ENCODE results near the gene GZMB.

DNA sequence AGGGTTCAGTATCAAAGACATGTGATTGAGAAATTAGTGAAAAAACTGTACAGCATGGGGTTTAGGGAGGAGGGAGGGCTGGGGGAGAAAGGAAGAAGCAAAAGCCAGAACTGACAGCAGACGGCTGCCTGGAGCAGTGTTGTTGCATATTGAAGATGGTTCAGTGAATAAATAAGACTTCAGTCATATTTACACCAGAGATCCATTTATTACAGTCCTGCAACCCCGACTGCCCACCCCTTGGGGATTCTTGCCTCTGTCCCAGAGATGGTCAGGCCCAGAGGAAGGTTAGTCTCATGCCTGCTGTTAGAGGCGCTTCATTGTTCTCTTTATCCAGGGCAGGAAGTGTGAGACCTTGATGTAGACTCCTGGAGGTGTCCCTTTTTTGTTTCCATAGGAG, 27.7 kb downstream of the GZMB start:
- TF ChIP-seq, protein P1, sequence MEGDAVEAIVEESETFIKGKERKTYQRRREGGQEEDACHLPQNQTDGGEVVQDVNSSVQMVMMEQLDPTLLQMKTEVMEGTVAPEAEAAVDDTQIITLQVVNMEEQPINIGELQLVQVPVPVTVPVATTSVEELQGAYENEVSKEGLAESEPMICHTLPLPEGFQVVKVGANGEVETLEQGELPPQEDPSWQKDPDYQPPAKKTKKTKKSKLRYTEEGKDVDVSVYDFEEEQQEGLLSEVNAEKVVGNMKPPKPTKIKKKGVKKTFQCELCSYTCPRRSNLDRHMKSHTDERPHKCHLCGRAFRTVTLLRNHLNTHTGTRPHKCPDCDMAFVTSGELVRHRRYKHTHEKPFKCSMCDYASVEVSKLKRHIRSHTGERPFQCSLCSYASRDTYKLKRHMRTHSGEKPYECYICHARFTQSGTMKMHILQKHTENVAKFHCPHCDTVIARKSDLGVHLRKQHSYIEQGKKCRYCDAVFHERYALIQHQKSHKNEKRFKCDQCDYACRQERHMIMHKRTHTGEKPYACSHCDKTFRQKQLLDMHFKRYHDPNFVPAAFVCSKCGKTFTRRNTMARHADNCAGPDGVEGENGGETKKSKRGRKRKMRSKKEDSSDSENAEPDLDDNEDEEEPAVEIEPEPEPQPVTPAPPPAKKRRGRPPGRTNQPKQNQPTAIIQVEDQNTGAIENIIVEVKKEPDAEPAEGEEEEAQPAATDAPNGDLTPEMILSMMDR (IDR thresholded peaks at IDR 0.05 in 2 of 3, conservative IDR thresholded peaks at IDR 0.05 in 1 of 3; ENCODE audit: borderline replicate concordance in 1 of 3, insufficient read depth in 1 of 3, low read depth in 2 of 3, low read length in 2 of 3) = no peak
- TF ChIP-seq, protein P2, sequence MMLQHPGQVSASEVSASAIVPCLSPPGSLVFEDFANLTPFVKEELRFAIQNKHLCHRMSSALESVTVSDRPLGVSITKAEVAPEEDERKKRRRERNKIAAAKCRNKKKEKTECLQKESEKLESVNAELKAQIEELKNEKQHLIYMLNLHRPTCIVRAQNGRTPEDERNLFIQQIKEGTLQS (IDR thresholded peaks at IDR 0.05) = no peak
- TF ChIP-seq, protein P3, sequence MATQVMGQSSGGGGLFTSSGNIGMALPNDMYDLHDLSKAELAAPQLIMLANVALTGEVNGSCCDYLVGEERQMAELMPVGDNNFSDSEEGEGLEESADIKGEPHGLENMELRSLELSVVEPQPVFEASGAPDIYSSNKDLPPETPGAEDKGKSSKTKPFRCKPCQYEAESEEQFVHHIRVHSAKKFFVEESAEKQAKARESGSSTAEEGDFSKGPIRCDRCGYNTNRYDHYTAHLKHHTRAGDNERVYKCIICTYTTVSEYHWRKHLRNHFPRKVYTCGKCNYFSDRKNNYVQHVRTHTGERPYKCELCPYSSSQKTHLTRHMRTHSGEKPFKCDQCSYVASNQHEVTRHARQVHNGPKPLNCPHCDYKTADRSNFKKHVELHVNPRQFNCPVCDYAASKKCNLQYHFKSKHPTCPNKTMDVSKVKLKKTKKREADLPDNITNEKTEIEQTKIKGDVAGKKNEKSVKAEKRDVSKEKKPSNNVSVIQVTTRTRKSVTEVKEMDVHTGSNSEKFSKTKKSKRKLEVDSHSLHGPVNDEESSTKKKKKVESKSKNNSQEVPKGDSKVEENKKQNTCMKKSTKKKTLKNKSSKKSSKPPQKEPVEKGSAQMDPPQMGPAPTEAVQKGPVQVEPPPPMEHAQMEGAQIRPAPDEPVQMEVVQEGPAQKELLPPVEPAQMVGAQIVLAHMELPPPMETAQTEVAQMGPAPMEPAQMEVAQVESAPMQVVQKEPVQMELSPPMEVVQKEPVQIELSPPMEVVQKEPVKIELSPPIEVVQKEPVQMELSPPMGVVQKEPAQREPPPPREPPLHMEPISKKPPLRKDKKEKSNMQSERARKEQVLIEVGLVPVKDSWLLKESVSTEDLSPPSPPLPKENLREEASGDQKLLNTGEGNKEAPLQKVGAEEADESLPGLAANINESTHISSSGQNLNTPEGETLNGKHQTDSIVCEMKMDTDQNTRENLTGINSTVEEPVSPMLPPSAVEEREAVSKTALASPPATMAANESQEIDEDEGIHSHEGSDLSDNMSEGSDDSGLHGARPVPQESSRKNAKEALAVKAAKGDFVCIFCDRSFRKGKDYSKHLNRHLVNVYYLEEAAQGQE (IDR thresholded peaks at IDR 0.05; ENCODE audit: low read depth) = no peak
- no peak for TF ChIP-seq EZH2 (IDR thresholded peaks at IDR 0.05)

Data from HCT116 (cell line).